OCI-LY1 (cell line): Measurements from ENCODE around the gene NEUROD1.

ENCODE experiments used
- EZH2 ChIP-seq: fragments of 200-600 bp; sonication (generic), shearing (Covaris generic); IDR thresholded peaks from 2 replicates; pipeline ENCODE4 v1.8.0; 2017; ENCODE audit warnings: borderline replicate concordance, mixed run types, mild to moderate bottlenecking, antibody characterized with exemption, low read length, moderate library complexity, mixed read lengths
- TF ChIP-seq, protein P1 (sequence below): fragments of 200-600 bp; sonication (generic), shearing (Covaris generic); IDR thresholded peaks from 2 replicates; pipeline ENCODE4 v1.5.1; 2017; ENCODE audit warnings: mild to moderate bottlenecking, antibody characterized with exemption, low read length, moderate library complexity, mixed read lengths

DNA sequence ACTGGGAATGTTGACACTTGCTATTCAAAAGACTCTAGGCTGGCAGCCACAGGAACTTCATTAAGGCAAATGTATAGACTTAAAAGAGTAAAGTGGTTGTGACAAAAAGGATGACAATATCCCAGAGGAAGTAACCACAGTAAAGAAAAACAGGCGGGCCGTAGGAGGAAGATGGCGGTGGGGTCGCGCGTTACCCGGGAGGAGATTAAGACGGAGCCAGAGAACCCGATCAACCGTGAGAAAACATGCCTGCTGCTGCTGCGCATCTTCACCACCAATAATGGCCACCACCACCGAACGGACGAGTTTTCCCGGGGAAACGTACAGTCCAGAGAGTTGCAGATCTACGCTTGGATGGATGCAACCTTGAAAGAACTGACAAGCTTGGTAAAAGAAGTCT lies 14.0 kb upstream of the NEUROD1 start:
- TF ChIP-seq, protein P1, sequence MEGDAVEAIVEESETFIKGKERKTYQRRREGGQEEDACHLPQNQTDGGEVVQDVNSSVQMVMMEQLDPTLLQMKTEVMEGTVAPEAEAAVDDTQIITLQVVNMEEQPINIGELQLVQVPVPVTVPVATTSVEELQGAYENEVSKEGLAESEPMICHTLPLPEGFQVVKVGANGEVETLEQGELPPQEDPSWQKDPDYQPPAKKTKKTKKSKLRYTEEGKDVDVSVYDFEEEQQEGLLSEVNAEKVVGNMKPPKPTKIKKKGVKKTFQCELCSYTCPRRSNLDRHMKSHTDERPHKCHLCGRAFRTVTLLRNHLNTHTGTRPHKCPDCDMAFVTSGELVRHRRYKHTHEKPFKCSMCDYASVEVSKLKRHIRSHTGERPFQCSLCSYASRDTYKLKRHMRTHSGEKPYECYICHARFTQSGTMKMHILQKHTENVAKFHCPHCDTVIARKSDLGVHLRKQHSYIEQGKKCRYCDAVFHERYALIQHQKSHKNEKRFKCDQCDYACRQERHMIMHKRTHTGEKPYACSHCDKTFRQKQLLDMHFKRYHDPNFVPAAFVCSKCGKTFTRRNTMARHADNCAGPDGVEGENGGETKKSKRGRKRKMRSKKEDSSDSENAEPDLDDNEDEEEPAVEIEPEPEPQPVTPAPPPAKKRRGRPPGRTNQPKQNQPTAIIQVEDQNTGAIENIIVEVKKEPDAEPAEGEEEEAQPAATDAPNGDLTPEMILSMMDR = no peak
- no peak for TF ChIP-seq EZH2
